ENCODE results near the gene TMSB4X.
"Not testable (repeated sequence)": the region's sequence is repeated elsewhere in the genome, so short reads cannot be mapped to it uniquely, and the experiment has no call there.

The TMSB4X gene

GRCh38 chrX:12996934-12997435 is 22.1 kb downstream of the TMSB4X start:
- no peak for DNase-seq (ENCODE audit: low read depth in 2 of 2)

- no peak for DNase-seq (ENCODE audit: low read depth in 2 of 2)
These were observed 23.2 kb downstream of the TMSB4X start for GRCh38 chrX:12997906-12998687.

- DNase-seq (ENCODE audit: low read depth in 2 of 2): peak in 1 of 2 donors; percentile 46
These were observed 24.5 kb downstream of the TMSB4X start for GRCh38 chrX:12999422-12999821.

- peak in 1 of 2 donors; percentile 19 for DNase-seq (ENCODE audit: low read depth in 2 of 2)
These were observed 25.4 kb downstream of the TMSB4X start for GRCh38 chrX:13000301-13000811.

GRCh38 chrX:13001097-13001496 is 26.2 kb downstream of the TMSB4X start:
- DNase-seq (ENCODE audit: low read depth in 2 of 2): no peak

GRCh38 chrX:13001961-13002671 is 27.2 kb downstream of the TMSB4X start:
- no peak for DNase-seq (ENCODE audit: low read depth in 2 of 2)

GRCh38 chrX:13005661-13006473 is 31.0 kb downstream of the TMSB4X start:
- no peak for DNase-seq (ENCODE audit: low read depth in 2 of 2)

GRCh38 chrX:13007519-13008188 is 32.7 kb downstream of the TMSB4X start:
- no peak for DNase-seq (ENCODE audit: low read depth in 2 of 2)

- no peak for DNase-seq (ENCODE audit: low read depth in 2 of 2)
These were observed 33.3 kb downstream of the TMSB4X start for GRCh38 chrX:13008189-13008533.

GRCh38 chrX:13008851-13009250 is 33.9 kb downstream of the TMSB4X start:
- no peak for DNase-seq (ENCODE audit: low read depth in 2 of 2)

GRCh38 chrX:13009273-13009672 is 34.4 kb downstream of the TMSB4X start:
- DNase-seq (ENCODE audit: low read depth in 2 of 2): no peak

GRCh38 chrX:13009844-13010243 is 34.9 kb downstream of the TMSB4X start:
- no peak for DNase-seq (ENCODE audit: low read depth in 2 of 2)

- no peak for DNase-seq (ENCODE audit: low read depth in 2 of 2)
These were observed 35.6 kb downstream of the TMSB4X start for GRCh38 chrX:13010546-13010945.

GRCh38 chrX:13013363-13014110 is 38.6 kb downstream of the TMSB4X start:
- no peak for DNase-seq (ENCODE audit: low read depth in 2 of 2)

GRCh38 chrX:13014111-13015096 is 39.5 kb downstream of the TMSB4X start:
- DNase-seq (ENCODE audit: low read depth in 2 of 2): no peak

- no peak for DNase-seq (ENCODE audit: low read depth in 2 of 2)
These were observed 40.8 kb downstream of the TMSB4X start for GRCh38 chrX:13015536-13016236.

- DNase-seq (ENCODE audit: low read depth in 2 of 2): not testable (repeated sequence)
These were observed 41.8 kb downstream of the TMSB4X start for GRCh38 chrX:13016731-13017130.

- DNase-seq (ENCODE audit: low read depth in 2 of 2): no peak
These were observed 48.0 kb downstream of the TMSB4X start for GRCh38 chrX:13022926-13023325.

- no peak for DNase-seq (ENCODE audit: low read depth in 2 of 2)
These were observed 48.7 kb downstream of the TMSB4X start for GRCh38 chrX:13023567-13023966.

Data from stimulated activated CD4-positive, alpha-beta T cell treated with anti-CD3 and anti-CD28 coated beads, Interleukin-4, amount 100 ng/mL, for 48 hours (primary cell).